Epithelial cell of proximal tubule (primary cell): Measurements from ENCODE around the gene TLK1. TPM values are rescaled to one million over a fixed set of nuclear protein-coding genes. Genes with fewer than 3 reads are reported as not detected.
A peak's percentile ranks its signal among the peaks of the same experiment; 100 is the strongest.

Source experiments
- DNase-seq: peaks from one replicate; pipeline ENCODE4 v3.0.0-alpha.2; 2011; ENCODE audit warnings: low read depth
- H3K4me3 ChIP-seq: 2 replicates; pipeline ENCODE4 v1.5.1; 2011; ENCODE audit warnings: low read depth, mild to moderate bottlenecking, low read length
- CTCF ChIP-seq: conservative IDR thresholded peaks from 2 replicates; pipeline ENCODE4 v1.5.1; 2012; ENCODE audit warnings: low read depth, mild to moderate bottlenecking, low read length
- total RNA-seq: library from RNA; depleted of rRNA; stranded (reverse); fragments of >200 nt; gene quantifications from 2 replicates; pipeline ENCODE4 v1.2.3, GENCODE V29; 2015

TLK1 gene
- 7.2 and 10.7 TPM in 2 replicates for total RNA-seq

DNA sequence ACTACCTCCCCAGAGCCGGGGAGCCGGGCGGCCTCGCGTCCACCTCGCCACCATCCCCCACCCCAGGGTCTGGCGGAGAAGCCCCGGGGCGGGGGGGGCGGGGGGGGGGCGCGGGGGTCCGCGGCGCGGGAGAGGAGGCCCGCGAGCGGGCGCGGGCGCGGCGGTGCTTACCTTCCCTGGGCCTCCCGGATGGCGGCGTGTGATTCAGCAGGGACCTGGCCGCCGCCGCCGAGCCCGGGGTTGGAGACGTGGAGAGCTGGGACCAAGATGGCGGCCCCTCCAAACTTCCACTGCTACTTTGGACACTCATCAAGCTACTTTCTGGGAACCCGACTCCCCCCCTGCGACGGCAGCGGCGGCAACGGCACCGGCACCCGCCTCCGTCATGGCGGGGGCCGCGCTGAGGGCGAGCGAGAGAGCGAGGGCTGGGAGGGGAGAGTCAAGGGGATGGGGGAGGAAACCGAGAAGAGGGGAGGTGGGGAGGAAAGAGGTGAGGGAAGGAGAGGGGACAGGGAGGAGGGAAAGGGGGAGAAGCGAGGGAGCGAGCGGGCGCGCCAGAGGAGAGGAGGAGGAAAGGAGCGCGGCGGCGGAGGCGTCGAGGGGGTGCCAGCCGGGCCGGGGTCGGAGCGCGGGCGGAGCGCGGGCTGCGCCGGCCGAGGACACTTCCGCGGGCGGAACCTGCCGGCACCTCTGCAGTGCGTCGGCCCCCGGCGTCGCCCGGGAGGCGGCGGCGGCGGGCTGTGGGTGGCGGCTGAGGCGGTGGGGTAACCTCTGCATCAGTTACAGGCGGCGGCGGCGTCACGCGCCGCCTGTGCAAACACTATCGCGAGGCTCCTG, at the start of gene TLK1:
TSS of gene TLK1 (minus strand) at position 775 of the 837 bp plus-strand sequence. CDS start at position 310, 465 bp downstream.
- peak within 1 kb of the TSS; percentile 82 for H3K4me3 ChIP-seq
- TF ChIP-seq CTCF, result no peak
- DNase-seq, result no peak

DNA sequence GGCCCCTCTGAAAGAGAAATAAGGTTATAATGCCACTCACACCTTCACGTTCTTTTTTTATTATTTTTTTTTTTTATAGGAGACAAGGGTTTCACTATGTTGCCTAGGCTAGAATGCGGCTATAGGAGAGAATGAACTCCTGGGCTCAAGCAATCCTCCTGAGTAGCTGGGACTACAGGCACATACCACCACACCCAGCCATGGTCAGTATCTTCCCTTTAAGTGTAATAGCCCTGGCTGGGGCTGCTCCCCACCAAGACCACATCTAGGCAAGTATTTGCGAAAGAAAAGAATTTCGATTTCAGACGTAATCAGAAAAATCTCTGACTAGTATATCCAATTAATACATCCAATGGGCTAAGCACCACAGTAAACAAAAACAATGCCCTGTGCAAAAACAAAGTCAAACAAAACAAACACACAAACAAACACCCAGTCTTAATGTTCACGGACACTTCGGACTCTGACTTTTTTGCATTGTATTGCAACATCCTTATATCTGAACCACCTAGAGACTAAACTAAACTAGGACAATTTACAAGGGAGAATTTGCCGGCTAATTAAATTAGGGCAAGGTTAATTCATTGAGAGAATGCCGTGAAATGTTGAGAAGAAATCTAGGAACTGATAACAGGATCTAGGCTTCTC, 49.6 kb upstream of the TLK1 start:
- no peak overlapping the region for H3K4me3 ChIP-seq
- no peak for DNase-seq
- TF ChIP-seq CTCF, result no peak

DNA sequence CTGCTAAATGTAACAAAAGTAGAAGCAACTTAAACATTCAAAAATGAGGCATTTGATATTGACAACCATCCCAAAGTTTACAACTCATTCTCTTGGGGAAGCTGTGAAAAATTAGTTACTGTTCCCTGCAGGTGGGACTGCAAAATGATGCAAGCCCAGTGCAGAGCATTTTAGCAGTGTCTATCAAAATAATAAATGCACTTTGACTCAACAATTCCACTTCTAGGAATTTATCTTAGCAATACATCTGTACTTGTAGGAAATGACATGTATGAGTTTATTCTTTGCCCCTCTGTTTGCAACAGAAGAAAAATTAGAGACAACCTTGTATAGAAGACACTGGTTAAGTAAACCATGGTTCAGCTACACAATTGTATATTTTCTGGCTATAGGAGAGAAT, 48.0 kb upstream of the TLK1 start:
- DNase-seq, result no peak
- no peak overlapping the region for H3K4me3 ChIP-seq
- TF ChIP-seq CTCF, result no peak

GRCh38 chr2:171206422-171207115, 45.9 kb upstream of the TLK1 start:
- TF ChIP-seq CTCF, result no peak
- no peak overlapping the region for H3K4me3 ChIP-seq
- no peak for DNase-seq

DNA sequence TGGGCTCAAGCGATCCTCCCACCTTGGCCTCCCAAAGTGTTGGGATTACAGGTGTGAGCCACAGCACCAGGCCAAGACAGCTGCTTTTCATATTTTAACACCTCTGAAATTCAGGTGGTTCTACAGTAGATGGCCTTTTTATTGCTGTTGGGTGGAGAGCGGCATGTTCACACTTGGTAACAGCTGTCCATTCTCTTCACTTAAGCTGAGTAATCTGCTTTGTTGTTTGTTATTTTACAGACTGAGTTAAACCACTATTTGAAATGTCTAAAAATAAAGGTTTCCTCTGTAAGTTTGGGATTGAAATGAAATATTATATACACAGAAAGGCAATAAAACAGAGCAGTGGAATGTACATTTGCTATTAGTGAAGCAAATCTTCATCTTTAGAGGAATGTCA, 44.9 kb upstream of the TLK1 start:
- TF ChIP-seq CTCF, result no peak
- no peak for DNase-seq
- H3K4me3 ChIP-seq, result no peak overlapping the region

DNA sequence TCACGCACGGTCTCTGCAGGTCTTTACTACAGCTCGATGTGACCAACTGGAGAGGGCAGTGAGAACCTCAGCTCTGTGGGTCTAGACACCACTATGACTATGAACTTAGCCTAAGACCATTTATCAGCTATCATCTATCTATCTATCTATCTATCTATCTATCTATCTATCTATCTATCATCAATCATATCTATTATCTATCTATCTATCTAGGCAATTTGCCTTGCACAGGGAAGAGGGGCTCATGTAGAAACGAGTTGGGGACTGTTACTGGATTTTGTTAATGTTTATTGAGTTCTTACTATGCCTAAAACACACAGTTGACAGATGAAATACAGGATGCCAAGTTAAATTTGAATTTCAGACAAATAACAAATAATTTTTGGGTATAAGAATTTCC, 41.1 kb upstream of the TLK1 start:
- TF ChIP-seq CTCF, result no peak
- no peak overlapping the region for H3K4me3 ChIP-seq
- no peak for DNase-seq
